HL-60/S4 treated with phorbol 12-myristate 13-acetate at 8.2 ng/mL for 4 days and 3 days (cell line): ENCODE data around the gene MAGI3.
"Not testable (repeated sequence)": the region's sequence is repeated elsewhere in the genome, so short reads cannot be mapped to it uniquely, and the experiment has no call there.

ENCODE experiments used
- in situ Hi-C: fragments of 300-500 bp; cut with MboI; formaldehyde crosslinking; loops from 2 replicates; pipeline ENCODE4 v1.15.0; 2022; ENCODE audit warnings: low sequenced_read_pairs

MAGI3 gene

DNA sequence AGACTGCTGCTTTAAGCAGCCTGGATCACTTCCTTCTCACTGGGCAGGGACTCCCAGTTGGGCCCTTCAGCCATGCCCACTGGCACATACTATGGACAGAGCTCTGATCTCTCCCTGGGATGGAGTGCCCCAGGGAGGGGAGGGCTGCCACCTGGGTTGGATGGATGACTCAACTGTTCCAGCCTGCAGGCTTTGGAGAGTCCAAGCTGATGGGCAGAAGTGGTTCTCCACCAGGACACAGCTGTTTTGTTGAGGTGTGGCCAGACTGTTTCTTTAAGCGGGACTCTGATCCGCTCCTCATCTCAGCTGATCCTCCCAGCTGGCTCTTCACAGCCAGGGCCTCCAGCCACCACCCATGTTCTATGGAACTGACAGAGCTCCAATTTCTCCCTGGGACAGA, 166.9 kb downstream of the MAGI3 start:
- in situ Hi-C loops: no loop called here

GRCh38 chr1:113565621-113566020, 175.3 kb downstream of the MAGI3 start:
- in situ Hi-C loops: no loop called here

- in situ Hi-C loops: no loop called here
Observed at GRCh38 chr1:113567427-113567826, 177.1 kb downstream of the MAGI3 start.

DNA sequence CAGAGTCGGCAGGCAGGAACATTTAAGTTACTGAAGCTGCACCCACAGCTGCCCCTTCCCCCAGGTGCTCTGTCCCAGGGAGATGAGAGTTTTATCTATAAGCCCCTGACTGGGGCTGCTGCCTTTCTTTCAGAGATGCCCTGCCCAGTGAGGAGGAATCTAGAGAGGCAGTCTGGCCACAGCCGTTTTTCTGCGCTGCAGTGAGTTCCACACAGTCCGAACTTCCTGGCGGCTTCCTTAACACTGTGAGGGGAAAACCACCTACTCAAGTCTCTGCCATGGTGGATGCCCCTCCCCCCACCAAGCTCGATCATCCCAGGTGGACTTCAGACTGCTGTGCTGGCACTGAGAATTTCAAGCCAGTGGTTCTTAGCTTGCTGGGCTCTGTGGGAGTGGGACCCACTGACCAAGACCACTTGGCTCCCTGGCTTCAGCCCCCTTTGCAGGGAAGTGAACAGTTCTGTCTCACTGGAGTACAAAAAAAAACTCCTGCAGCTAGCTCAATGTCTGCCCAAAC, 185.5 kb downstream of the MAGI3 start:
- in situ Hi-C loops: not testable (repeated sequence)

DNA sequence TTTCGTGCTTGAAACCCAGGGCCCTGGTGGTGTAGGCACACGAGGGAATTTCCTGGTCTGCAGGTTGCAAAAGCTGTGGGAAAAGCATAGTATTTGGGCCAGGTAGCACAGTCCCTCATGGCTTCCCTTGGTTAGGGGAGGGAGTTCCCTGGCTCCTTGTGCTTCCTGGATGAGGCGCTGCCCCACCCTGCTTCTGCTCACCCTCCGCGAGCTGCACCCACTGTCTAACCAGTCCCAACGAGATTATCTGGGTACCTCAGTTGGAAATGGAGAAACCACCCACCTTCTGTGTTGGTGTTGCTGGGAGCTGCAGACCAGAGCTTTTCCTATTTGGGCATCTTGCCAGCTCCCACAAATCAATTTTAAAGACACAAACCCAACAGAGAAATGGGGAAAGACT, 186.0 kb downstream of the MAGI3 start:
- in situ Hi-C loops: no loop called here

DNA sequence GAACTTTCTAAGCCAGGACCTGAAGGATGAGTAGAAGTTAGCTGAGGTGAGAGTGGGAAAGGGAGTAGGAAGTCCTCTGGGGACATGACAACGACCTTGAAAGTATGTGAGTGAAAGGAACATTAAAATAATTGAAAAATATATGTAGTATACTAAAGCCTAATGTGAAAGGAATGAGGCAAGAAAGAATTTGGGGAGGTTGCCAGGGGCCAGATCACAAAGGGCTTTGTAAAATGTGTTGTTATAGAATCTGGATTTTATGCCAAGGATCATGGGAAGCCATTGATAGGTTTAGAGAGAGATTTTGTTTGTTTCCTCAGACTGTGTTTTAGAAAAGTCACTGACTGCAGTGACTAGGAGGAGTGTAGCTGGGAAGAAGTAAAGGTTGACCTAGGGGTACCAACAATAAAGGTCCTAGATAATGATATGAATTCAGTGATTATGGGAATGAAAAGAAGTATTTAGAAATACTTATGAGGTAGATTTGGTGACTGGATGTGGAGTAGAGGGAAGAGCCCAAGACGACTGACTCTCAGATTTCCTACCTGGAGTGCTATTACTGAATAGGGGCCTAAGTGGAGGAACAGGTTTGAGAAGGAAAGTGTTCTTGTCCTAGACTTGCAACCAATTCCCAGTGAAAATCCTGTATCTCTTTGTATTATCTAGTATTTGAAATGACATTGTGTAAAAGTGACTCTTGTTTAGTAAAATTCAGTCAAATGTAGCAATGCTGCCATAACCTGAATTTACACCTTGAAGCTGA, 189.1 kb downstream of the MAGI3 start:
- in situ Hi-C loops: no loop called here

DNA sequence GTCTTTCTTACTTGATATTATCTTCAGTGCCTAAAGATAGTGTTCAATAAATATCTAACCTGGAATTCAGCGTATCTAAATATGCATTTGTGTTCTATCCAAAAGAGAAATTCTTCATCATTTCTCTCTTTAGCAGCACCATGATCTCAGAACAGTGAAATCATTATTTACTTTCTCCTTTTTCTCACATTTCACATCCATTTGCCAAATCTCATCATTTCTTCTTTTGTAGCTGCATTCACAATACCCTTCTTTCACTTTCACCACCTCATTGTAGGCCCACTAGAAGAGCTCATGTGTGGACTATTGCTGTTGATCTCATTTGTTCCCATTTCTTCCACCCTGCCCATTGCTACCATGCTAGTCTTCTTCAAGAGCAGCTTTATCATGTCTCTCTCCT, 191.0 kb downstream of the MAGI3 start:
- in situ Hi-C loops: no loop called here

DNA sequence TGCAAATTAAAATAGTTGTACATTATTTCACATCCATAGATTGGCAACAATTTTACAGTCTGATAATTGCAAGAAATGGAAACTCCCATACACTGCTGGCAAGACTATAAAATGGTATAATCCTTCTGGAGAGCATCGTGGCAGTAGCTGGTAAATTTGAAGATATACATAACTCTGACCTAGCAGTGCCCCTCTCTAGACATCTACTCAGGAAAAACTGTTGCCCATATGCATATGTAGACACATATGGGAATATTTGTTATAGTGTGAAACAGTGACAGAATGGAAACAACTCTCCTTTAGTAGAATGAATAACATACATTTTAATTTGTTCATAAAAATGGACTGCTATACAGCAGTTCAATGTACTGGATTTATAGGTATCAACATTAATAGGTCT, 191.8 kb downstream of the MAGI3 start:
- in situ Hi-C loops: no loop called here

GRCh38 chr1:113587475-113587874, 197.2 kb downstream of the MAGI3 start:
- in situ Hi-C loops: no loop called here

DNA sequence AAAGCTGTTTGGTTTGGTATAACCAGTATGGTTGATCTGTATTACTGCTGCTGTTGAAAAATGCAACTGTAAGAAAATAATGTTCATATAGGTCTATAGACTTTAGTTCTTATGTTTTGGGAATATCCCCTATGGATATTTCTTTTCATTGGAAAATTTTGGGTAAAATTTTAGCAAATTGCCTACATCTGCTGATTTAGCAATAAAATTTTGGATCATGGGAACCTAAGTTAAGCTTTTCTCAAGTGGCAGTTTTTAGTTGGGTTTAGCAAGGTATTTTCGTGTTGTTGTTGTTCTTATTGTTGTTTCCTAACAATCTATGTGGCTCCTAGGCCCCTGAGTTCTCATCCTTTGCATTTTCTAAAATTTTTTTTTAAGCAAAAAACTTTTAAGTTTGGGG, 201.9 kb downstream of the MAGI3 start:
- in situ Hi-C loops: no loop called here

- in situ Hi-C loops: no loop called here
Observed at GRCh38 chr1:113593550-113594297, 203.4 kb downstream of the MAGI3 start.

DNA sequence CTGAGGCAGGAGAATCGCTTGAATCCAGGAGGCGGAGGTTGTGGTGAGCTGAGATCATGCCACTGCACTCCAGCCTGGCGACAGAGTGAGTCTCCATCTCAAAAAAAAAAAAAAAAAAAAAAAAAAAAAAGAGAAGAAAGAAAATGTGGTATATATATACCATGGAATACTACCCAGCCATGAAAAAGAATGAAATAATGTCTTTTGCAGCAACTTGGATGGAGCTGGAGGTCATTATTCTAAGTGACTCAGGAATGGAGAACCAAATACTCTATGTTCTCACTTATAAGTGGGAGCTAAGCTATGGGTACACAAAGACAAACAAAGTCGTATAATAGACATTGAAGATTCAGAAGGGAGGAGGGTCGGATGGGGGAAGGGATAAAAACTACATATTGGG, 214.2 kb downstream of the MAGI3 start:
- in situ Hi-C loops: not testable (repeated sequence)

- in situ Hi-C loops: no loop called here
Observed at GRCh38 chr1:113605146-113605545, 214.8 kb downstream of the MAGI3 start.

DNA sequence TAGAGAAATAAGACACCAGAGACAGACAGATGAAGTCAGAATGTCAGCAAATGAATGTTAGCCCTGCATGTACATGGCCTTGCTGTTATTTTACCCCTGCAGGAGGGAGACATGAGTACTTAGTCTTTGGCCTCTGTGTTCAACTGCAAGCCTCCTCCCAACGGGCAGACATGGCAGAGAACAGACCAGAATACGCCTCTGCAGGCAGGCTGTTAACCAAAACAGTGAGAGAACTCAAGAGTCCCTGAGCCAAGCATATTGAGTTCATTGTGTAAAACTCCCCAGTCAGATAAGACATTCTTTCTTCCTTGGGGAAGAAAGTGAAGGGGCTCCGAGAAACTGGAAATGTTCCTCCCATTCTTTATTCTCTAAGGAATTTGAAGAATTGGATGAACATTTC, 218.1 kb downstream of the MAGI3 start:
- in situ Hi-C loops: no loop called here

GRCh38 chr1:113610372-113610771, 220.1 kb downstream of the MAGI3 start:
- in situ Hi-C loops: no loop called here

DNA sequence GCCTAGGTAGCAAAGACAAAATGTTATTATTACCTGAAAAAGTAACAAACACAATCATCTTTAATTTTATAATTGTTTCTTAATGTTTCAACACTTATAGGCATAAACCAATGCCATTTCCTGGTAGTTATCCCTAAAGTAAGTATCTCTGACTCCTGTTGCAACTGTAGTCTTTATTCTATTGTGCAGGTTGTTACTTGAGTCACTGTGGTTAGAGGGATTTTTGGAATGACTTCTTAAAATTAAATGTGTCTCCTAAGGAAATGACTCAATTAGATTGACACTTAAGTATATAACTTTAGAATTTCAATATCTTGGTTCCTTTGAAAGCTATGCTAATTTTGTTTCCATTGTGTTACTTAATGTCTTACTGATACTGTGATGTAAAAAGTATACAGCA, 225.1 kb downstream of the MAGI3 start:
- in situ Hi-C loops: no loop called here

- in situ Hi-C loops: no loop called here
Observed at GRCh38 chr1:113616156-113616555, 225.8 kb downstream of the MAGI3 start.

GRCh38 chr1:113617438-113618141, 227.3 kb downstream of the MAGI3 start:
- in situ Hi-C loops: no loop called here

DNA sequence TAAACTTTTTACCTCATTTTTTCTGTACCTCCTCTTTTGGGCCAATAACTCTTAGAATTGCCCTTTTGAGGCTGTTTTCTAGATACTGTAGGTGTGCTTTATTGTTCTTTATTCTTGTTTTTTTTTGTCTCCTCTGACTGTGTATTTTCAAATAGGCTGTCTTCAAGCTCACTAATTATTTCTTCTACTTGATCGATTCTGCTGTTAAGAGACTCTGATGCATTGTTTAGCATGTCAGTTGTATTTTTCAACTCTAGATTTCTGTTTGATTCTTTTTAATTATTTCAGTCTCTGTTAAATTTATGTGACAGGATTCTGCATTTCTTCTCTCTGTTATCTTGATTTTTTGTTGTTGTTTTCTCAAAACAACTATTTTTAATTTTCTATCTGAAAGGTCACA, 238.7 kb downstream of the MAGI3 start:
- in situ Hi-C loops: no loop called here

GRCh38 chr1:113630340-113631327, 240.3 kb downstream of the MAGI3 start:
- in situ Hi-C loops: no loop called here
